Ramos (cell line): ENCODE data around the gene SAG.

ENCODE experiments used
- in situ Hi-C: fragments of 300-500 bp; cut with MboI; formaldehyde crosslinking; loops from one replicate; pipeline ENCODE4 v1.14.3; 2022; ENCODE audit warnings: low sequenced_read_pairs; ENCODE audit not compliant: unreplicated experiment

SAG gene

DNA sequence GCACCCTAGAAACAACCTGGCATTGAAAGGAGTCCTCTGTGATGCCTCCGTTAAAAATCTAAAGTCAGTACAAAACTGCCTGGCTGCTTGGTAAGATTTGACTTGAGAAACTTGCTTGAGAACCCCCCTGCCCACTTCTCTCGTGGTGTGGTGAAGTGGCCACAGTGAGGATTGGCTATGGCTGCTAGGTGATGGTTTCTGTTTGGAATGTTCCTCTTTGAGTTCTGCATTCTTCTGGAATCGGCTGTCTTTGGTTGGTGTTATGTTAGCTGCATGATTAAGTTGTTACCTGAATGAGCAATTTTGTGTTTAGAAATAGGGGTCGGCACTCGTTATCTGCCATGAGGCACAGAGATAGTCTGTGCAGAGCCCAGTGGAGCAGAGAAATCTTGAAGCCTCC lies 21.7 kb upstream of the SAG start:
- in situ Hi-C loops, result no loop called here

DNA sequence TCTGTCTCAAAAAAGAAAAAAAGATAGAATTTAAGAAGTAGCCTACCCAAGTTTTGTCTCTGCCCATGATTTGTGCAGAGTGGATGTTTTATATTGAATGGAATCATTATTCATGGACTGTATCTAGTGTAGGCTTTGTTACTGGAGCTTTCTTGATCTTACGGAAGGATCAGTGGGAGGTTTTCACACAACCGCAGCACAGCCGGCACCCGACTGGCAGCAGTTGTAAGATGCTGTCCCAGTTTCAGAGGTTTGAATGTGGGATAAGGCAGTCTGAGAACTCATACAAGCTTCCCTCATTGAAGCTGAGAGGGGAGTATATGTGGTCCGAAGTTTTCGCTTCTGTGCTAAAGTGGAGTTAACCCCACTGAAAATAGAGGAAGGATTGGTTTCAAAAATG lies 19.7 kb upstream of the SAG start:
- in situ Hi-C loops, result no loop called here

DNA sequence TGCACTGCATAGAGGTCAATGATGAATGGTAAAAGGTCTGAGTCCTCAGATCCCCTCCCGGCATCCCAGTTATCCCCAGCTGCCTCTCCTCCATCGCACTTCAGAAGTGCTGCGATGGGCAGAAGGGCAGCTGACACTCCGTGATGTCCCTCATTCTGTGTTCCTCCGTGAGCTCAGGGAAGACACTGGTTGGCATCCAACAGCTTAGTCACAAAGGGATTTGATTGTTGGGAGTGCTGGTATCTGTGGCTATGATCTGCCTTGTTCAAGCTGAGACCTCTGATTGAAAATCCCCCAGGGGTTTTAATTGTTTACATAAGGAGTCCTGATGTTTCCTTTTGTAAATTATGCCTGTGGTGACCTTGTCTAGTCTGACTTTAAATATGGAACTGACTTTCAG lies 19.0 kb upstream of the SAG start:
- in situ Hi-C loops, result no loop called here

DNA sequence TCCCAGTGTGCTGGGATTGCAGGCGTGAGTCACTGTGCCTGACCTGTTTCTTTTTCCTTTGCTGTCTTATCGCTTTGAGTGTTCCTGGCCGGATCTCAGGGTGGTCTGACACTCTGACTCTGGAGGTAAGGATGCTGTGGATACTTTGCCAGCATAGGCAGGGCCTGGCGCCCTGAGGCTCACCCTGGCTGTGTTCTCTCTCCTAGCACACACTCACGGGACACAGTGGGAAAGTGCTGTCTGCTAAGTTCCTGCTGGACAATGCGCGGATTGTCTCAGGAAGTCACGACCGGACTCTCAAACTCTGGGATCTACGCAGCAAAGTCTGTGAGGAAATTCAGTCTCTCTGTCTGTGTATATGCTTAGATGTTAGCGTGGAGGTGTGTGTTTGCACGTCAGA lies 18.0 kb upstream of the SAG start:
- in situ Hi-C loops, result no loop called here

DNA sequence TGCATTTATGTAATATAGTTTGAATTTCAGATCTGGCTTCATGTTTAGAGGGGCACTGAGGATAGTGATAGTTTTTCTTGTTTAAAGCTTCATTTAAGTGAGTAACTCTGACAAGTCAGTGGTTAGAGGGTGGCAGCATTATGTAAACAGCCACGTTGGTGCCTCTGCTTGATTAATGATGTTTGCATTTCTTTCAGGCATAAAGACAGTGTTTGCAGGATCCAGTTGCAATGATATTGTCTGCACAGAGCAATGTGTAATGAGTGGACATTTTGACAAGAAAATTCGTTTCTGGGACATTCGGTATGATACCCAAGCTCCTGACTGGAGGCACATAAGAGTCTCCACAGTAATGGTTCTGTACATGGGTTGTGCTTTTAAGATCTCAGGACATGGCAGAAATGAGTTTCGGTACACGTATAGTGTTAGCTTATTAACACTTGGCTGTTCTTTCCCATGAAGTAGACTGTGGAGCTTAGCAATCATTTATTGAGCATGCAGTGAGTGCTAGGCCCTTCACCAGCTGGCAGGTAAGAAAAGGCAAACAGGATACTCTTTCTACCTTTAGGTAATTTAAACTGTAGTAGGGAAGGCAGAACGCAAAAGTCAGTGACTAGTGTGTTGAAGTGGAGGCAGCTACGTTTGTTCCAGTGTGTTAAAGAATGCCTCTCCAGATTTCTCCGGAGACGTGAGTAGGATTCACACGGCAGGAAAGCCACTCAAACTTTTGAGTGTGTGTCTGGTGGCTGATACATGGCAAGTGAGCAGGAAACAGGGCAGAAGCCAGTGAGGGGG lies 17.4 kb upstream of the SAG start:
- in situ Hi-C loops, result no loop called here

DNA sequence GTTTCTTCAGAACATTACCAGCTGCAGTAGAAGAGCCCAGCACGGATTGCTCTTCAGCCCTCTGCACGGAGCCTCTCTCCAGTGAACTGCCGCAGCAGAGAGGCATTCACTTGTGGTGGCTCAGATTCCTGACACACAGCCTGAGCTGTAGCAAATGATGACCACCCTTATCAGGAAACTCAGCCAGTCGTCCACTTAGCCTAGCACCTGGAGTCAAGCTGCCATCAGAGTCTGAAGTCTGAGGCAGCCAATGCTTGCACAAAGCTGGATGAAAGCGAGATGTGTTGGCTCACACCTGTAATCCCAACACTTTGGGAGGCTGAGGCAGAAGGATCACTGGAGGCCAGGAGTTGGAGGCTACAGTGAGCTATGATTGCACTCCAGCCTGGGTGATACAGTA lies 11.7 kb upstream of the SAG start:
- in situ Hi-C loops, result no loop called here

DNA sequence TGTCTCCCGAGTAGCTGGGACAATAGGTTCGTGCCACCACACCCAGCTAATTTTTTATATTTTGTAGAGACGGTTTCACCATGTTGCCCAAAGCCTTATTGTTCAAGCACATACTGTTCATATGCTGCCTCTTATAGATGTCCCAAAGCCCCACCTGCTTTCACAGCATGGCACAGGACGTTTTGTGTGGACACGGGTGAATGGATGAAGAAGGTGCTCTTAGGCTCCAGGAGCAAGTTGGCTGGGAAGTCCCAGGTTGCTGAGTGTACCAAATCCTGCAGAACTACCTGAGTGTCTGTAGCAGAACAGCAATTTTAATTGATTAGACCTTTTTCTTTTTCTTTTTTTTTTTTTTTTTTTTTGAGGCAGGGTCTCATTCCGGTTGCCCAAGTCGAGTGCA lies 10.5 kb upstream of the SAG start:
- in situ Hi-C loops, result no loop called here

DNA sequence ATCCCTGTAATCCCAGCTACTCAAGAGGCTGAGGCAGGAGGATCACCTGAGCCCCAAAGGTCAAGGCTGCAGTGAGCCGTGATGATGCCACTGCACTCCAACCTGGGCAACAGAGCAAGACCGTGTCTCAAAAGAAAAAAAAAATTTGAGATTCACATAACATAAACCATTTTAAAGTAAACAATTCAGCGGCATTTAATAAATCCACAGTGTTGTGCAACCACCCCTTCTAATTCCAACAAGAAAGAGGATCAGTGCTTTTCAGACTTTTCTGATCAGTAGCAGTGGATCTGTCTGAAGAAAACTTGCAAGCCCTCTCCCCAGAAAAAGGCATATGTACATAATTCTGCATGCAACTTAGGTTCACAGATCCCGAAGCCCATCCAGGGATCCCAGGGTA lies 7.2 kb upstream of the SAG start:
- in situ Hi-C loops, result no loop called here

DNA sequence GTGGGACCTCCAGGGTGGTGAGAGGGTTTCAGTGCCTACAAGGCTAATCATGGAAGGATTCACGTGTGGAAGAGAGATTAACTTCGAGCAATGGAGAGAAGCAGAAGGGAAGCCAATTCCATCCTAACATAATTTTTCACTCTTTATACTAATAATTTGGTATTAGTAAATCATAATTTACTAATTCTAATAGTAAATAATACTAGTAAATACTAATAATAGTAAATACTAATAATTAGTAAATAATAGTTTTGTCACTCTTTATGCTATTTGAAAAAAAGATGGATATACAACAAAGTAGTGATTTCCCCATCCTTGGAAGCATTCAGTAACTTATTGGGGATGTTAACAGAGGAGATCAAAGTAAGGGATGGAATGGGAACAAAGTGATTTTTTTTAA lies 6.4 kb upstream of the SAG start:
- in situ Hi-C loops, result no loop called here

DNA sequence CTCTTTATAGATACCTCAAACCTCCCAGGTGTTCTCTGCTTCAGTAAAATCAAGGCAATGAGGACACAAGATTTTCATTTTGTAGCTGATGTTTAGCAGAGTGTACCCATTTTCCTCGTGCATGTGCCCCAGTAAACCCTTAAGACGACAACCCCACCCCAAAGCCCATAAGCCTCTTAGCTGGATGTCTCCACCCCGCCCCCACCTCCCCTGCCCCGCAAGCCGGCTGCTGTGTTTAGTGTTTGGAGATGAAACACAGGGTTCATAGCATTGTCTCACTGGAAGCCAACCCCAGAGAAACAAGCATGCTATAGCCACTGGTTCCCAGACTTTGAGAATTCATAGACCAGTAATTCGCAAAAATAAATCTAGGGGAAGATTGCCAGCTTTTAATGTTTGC lies 5.8 kb upstream of the SAG start:
- in situ Hi-C loops, result no loop called here

DNA sequence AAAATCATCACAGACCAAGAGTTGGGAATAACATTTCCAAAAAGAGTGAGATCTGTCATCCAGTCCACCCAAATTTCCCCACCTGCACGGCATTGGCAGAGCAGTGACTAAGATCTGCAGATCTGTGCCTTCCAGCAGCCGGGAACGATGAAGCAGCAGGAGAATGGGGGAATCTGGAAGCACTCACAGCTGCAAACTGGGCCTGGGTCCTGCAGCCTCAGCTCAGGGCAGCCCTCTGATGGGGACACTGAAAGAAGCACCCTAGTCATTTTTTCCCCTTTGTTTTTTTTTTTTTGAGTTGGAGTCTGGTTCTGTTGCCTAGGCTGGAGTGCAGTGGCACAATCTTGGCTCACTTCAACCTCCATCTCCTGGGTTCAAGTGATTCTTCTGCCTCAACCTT lies 4.4 kb upstream of the SAG start:
- in situ Hi-C loops, result no loop called here

DNA sequence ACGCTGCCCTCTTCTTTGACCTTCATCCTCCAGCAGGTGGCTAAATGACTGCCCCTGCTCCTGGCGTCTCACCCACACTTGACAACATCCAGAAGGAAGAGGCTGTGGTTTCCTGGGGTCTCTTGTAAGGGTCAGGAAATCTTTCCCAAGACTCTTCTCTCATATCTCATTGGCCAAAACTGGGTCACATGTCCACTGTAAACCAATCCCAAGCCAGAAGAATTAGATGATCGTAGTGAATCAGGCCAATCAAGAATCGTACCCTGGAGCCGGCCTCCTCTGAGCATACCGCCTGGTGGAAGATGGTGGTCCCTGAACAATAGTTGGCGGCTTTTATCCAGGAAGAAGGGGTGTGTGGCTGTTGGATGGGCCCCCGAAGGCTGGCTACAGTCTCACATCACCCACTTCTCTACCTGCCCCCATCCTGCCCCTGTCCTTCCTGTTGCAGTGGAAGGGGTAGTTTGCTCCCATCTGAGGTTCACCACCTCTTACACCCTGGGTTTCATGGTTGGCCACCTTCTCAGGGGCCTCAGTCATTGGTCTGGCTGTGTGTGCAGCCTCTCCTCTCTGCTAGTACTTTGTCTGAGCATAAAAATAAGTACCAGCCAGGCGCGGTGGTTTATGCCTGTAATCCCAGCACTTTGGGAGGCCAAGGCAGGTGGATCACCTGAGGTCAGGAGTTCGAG lies 3.8 kb downstream of the SAG start:
- in situ Hi-C loops, result no loop called here

DNA sequence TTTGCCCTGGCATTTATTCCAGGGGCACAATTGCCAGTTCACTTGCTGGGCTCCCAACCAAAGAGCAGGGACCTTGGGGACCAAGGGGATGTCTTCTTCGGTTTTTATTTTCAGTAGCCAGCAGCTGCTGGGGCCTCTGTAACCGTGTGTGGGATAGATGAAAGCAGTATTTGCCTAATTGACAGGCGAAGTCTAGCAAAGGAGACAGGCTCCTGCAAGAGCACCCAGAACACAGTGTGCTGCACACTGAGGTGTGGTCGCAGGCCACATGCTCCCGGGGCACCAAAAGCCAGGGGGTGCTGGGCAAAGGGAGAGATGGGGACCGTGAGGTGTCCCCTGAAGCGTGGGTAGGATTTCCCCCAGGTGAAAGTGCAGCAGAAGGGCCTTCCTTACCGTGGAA lies 5.3 kb downstream of the SAG start:
- in situ Hi-C loops, result no loop called here

DNA sequence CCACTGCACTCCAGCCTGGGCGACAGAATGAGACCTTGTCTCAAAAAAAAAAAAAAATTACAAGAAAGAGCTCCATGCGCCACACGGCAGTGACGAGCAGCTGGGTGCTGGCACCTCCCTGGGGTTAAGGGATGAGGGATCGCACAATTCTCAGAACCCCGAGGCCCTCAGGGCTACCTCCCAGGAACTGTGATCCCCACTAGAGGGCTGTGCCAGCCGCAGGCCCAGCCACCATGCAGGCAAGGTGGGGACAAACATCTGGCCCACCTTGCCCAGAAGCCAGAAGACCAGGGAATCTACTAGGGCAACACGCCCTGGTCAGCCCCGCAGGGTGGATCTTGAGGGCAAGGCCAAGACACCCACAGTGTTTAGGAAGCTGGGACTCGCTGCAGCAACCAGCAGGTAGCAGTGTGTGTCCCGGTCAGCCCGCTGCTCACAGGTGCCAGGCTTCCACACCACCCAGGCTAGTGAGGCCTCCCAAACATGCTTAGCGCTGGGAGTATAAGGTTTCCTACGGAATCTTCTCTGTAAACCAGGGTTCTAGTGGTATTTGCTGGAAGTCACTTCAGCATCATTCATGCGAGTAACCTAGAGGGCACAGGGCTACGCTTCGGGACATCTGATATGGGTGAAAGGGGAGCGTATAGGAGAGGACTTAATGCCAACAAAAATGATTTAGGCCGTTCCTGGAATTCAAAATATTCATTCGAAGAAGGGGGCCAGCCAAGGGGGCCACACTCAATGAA lies 6.7 kb downstream of the SAG start:
- in situ Hi-C loops, result no loop called here

DNA sequence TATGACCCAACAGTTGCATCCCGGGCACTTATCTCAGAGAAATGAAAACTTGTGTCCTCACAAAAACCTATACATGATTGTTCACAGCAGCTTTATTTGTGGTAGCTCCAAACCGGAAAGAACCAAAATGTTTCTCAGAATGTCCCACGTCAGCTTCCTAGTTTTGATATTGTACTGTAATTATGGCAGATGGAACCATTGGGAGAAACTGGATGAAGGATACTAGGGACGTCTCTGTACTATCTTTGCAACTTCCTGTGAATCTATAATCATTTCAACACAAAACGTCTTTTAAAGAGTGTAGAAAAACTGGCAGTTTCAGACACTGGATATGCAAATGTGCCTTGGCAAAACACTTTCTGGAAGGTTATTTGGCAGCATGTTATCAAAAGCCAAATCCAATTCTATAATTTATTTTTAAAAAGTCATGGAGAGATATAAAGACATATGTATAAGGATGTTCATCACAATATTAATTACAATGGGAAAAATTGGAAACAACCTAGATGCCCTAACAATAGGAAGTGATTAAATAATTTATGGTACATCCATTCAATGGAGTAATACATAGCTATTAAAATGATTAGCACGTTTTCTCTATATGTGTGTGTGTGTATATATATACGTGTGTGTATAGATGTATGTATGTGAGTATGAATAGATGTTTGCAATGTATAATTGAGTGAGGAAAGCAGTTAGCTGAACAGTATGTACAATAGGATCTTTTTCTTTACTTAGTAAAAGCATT lies 9.8 kb downstream of the SAG start:
- in situ Hi-C loops, result no loop called here

DNA sequence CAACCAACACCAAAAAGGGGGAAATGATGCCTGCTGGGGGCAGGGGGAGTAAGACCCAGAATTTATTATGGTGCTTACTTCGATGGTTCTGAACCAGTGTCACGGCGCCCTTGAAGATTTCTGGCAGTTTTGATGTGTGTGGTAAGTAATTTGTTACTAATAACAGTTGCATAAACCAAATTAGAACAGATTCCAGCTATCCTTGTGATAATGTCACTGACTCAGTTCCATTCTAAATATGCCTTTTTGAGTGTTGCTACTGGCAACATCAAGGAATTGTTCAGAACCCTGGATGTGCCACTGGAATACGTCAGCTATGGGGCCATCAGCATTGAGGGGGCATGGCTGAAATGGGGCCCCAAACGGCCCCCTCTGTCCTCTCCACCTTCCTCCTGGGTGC lies 11.6 kb downstream of the SAG start:
- in situ Hi-C loops, result no loop called here

DNA sequence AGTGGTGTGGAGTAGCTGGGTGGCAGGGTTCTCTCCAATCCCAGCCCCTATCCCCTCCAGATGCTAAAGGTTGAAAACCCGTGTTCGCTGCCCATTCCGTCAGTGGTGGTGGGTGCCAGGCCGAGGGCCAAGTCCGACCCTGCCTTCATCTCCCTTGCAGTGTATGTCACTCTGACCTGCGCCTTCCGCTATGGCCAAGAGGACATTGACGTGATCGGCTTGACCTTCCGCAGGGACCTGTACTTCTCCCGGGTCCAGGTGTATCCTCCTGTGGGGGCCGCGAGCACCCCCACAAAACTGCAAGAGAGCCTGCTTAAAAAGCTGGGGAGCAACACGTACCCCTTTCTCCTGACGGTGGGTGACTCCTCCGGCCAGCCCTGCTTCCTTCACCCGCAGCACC lies 12.9 kb downstream of the SAG start:
- in situ Hi-C loops, result no loop called here

DNA sequence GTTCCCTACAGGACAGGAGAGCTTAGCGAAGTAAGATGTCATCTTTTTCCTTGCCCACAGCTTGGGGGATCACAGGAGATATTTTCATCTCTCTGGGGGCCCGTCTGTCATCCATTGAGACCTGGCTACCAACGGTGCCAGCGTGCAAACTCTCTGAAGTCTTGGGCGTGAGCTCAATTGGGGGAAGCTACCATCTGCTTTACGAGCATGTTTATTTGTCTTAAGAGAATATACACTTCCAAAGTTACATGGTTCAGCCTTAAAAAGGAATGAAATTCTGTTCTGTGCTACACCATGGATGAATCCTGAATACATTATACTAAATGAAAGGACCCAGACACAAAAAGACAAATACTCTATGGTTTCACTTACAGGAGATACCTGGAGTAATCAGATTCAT lies 13.6 kb downstream of the SAG start:
- in situ Hi-C loops, result no loop called here

DNA sequence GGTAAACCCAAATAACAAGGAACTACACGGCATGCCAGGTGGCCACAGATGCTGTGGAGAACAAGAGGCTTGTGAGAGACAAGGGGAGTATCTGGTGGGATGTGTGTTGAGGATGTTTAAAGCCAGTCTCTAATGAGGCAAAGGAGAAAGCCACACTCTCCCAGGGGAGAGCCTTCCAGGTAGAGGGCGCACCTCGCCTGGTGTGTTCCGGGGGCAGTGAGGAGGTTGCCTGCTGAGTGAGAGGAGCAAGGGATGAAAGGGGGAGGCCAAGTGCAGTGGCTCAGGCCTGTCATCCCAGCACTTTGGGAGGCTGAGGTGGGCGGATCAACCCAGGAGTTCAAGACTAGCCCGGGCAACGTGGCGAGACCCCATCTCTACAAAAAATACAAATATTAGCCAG lies 16.2 kb downstream of the SAG start:
- in situ Hi-C loops, result no loop called here

DNA sequence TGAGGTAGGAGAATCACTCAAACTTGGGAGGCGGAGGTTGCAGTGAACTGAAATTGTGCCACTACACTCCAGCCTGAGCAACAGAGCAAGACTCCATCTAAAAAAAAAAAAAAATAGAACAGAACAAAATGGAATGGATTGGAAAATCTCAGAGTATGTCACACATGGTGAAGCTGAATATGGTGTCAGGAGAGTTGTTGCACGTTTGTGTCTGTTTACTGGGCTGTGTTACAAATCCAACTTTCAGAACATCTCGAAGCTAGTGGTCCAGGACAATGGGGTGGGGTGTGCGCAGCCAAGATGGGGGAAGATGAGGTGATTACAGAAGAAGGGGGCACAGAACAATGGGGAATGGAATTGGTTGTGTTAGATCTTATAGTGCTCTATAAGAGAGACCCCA lies 17.6 kb downstream of the SAG start:
- in situ Hi-C loops, result no loop called here

DNA sequence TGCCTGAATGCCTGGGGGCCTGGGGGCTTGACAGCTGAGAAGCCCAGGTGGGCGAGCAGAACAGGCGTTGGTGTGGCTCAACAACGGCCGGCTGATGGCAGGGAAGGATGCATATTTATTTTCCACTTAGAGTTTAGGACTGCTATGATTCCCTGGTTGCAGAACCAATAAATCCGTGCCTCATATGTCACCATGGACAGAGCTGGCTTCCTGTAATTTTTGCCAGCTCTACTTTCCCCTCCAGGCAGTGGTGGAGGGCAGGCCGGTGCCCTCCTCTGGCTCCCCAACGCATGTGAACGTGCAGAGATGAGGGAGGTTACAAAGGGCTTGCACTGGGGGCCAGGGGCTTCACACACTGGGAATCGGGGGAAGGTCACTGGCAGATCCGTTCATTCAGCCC lies 18.2 kb downstream of the SAG start:
- in situ Hi-C loops, result no loop called here
